Activated naive CD4-positive, alpha-beta T cell treated with anti-CD3 and anti-CD28 coated beads for 36 hours (primary cell): ENCODE data around the gene ETV6. TPM values are rescaled to one million over a fixed set of nuclear protein-coding genes. Genes with fewer than 3 reads are reported as not detected.
A peak's percentile ranks its signal among the peaks of the same experiment; 100 is the strongest.

Source experiments
- CTCF ChIA-PET: fragments of 350-600 bp; sonication (Branson Sonifier 250); formaldehyde crosslinking; loops from one replicate; lab custom pipeline; 2021; ENCODE audit warnings: antibody characterized with exemption; lab: Charles Lee
- DNase-seq: peaks from one replicate; pipeline ENCODE4 v3.0.0-alpha.2; 2020
- H3K27ac Mint-ChIP-seq: one replicate; pipeline ENCODE4 v1.8.0; 2021; ENCODE audit warnings: mild to moderate bottlenecking, mixed read lengths
- H3K27me3 Mint-ChIP-seq: one replicate; pipeline ENCODE4 v1.8.0; 2021; ENCODE audit warnings: low read depth, mixed read lengths
- H3K36me3 Mint-ChIP-seq: one replicate; pipeline ENCODE4 v1.8.0; 2021; ENCODE audit warnings: low read depth, mixed read lengths
- H3K4me1 Mint-ChIP-seq: one replicate; pipeline ENCODE4 v1.8.0; 2021; ENCODE audit warnings: low read depth, mixed read lengths
- H3K4me3 Mint-ChIP-seq: one replicate; pipeline ENCODE4 v1.8.0; 2021; ENCODE audit warnings: mild to moderate bottlenecking, moderate library complexity, mixed read lengths
- H3K9me3 Mint-ChIP-seq: one replicate; pipeline ENCODE4 v1.8.0; 2021; ENCODE audit warnings: mixed read lengths
- intact Hi-C: fragments of 100-400 bp; cut with micrococcal nuclease; formaldehyde crosslinking; loops from one replicate; pipeline ENCODE4 v1.15.1; 2023
- total RNA-seq, 2 experiments: library from RNA; stranded (reverse); gene quantifications; one replicate each; pipeline ENCODE4 v1.2.3, GENCODE V29; 2021

Gene ETV6
- total RNA-seq, 2 experiments from 2014 or later = 48.1 to 48.6 TPM

DNA sequence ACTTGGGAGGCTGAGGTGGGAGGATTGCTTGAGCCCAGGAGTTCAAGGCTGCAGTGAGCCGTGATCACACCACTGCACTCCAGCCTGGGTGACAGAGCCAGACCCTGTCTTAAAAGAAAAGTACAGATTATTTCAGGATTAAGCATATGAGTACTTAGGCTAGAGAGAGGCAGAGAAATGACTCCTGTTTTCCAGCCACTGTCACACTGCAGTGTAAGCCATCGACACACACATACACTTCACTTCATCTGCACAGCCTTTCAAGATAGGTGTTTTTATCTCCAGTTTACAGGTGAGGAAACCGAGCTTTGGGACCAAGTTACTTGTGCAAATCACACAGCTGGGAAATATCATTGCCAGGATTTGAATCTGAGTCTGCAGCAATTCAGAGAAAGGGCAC lies 77.2 kb downstream of the ETV6 start:
- CTCF ChIA-PET = interaction anchor here (0.8 to 2.8 kb wide), 5 partner anchors 36 to 307 kb away, joined by 3 to 11 read pairs (median 4); no protein-coding TSS in a partner anchor
- H3K27me3 Mint-ChIP-seq = no peaks in the 10 kb centered on the region
- intact Hi-C loops = loop anchor here (1.0 to 5.0 kb wide), 2 partner anchors 77 to 86 kb away; partner anchors contain the start of gene ETV6
- H3K9me3 Mint-ChIP-seq = peaks cover 3% of the 10 kb centered on the region
- H3K4me3 Mint-ChIP-seq = peak overlapping the region; percentile 2
- peak overlapping the region; percentile 2 for H3K27ac Mint-ChIP-seq
- H3K4me1 Mint-ChIP-seq = peaks cover 60% of the 10 kb centered on the region
- peak; percentile 29 for DNase-seq
- peaks cover 16% of the 10 kb centered on the region for H3K36me3 Mint-ChIP-seq

DNA sequence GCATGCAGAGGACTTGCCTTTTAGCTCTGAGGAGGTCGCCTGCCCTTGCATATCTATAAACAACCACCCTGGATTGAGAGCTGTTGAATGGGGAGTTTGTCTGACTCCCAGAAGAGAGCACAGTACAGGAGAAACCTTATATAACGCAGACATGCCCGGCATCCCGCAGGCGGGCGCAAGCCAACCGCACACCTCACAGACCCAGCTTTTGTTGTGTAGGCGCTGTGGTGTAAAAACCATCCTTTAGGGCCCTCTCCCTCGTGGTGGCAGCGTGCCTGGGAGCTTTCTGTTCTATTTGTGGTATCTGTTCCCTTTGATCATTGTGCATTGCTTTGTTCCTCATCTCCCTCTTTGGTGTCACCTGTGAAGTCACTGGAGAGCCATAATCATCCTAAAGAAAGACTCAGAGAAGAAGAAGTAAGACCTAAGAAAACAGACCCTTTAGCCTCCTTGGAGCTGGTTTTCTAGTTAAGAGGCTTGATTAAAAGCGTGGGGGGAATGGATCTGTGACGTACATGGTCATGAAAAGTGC lies 77.7 kb downstream of the ETV6 start:
- Mint-ChIP-seq H3K27ac (peak overlapping the region; percentile 2), H3K36me3 (peaks cover 16% of the 10 kb centered on the region)
- intact Hi-C loops = loop anchor here (1.0 to 5.0 kb wide), 2 partner anchors 78 to 85 kb away; partner anchors contain the start of gene ETV6

GRCh38 chr12:11728154-11728755 lies 78.8 kb downstream of the ETV6 start:
- H3K27me3 Mint-ChIP-seq = no peaks in the 10 kb centered on the region
- peaks cover 3% of the 10 kb centered on the region for H3K9me3 Mint-ChIP-seq
- H3K4me3 Mint-ChIP-seq = no peak overlapping the region
- intact Hi-C loops = loop anchor here (5.0 kb wide), 1 partner anchor 84 kb away; no protein-coding TSS in a partner anchor
- peaks cover 76% of the 10 kb centered on the region for H3K4me1 Mint-ChIP-seq
- DNase-seq = no peak
- CTCF ChIA-PET = interaction anchor here (0.7 to 2.8 kb wide), 2 partner anchors 11 to 35 kb away, joined by 3 to 11 read pairs; no protein-coding TSS in a partner anchor
- peaks cover 22% of the 10 kb centered on the region for H3K36me3 Mint-ChIP-seq
- no peak overlapping the region for H3K27ac Mint-ChIP-seq

More for the DNA sequence above, 77.7 kb downstream of the ETV6 start:
- H3K9me3 Mint-ChIP-seq = peaks cover 3% of the 10 kb centered on the region
- CTCF ChIA-PET = interaction anchor here (0.8 to 2.8 kb wide), 6 partner anchors 36 to 306 kb away, joined by 3 to 11 read pairs (median 4); no protein-coding TSS in a partner anchor
- H3K27me3 Mint-ChIP-seq = no peaks in the 10 kb centered on the region
- peaks cover 65% of the 10 kb centered on the region for H3K4me1 Mint-ChIP-seq
- DNase-seq = peak; percentile 79
- peak overlapping the region; percentile 2 for H3K4me3 Mint-ChIP-seq

DNA sequence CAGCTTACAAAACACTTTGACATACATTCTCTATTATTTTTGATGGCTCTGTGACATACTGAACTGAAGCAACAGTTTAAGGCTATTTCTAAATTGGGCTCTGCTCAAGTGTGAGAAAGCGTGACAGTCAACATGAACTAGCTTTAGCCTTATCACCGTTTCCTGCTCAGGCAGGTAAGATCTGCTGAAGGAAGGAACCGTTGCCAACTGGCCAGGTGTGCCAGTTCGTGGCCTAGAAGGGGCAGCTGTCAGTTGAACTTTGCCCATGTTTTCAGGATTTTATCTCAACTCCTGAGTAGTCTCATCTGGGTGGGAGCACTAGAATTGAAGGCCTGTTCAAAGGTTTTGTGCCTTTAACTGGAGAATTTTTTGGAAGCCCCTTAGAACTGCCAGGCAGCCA lies 79.5 kb downstream of the ETV6 start:
- no peak for DNase-seq
- H3K9me3 Mint-ChIP-seq = peaks cover 3% of the 10 kb centered on the region
- peaks cover 81% of the 10 kb centered on the region for H3K4me1 Mint-ChIP-seq
- H3K27me3 Mint-ChIP-seq = no peaks in the 10 kb centered on the region
- CTCF ChIA-PET = no interaction called here
- peak overlapping the region; percentile 33 for H3K27ac Mint-ChIP-seq
- H3K4me3 Mint-ChIP-seq = no peak overlapping the region
- intact Hi-C loops = loop anchor here (5.0 kb wide), 1 partner anchor 83 kb away; no protein-coding TSS in a partner anchor
- H3K36me3 Mint-ChIP-seq = peaks cover 25% of the 10 kb centered on the region

- Mint-ChIP-seq H3K27me3 (no peaks in the 10 kb centered on the region), H3K27ac (peak overlapping the region; percentile 33), H3K4me1 (peaks cover 85% of the 10 kb centered on the region), H3K9me3 (peaks cover 3% of the 10 kb centered on the region), H3K4me3 (no peak overlapping the region), H3K36me3 (peaks cover 22% of the 10 kb centered on the region)
- CTCF ChIA-PET = interaction anchor here (0.6 to 3.0 kb wide), 2 partner anchors 36 to 303 kb away, joined by 4 to 15 read pairs; no protein-coding TSS in a partner anchor
- no peak for DNase-seq
- intact Hi-C loops = loop anchor here (5.0 kb wide), 1 partner anchor 83 kb away; no protein-coding TSS in a partner anchor
Observed at GRCh38 chr12:11729439-11730150, 80.1 kb downstream of the ETV6 start.

- Mint-ChIP-seq H3K27me3 (no peaks in the 10 kb centered on the region), H3K4me3 (no peak overlapping the region), H3K4me1 (peaks cover 86% of the 10 kb centered on the region), H3K27ac (peak overlapping the region; percentile 85), H3K36me3 (peaks cover 21% of the 10 kb centered on the region), H3K9me3 (peaks cover 3% of the 10 kb centered on the region)
- intact Hi-C loops = loop anchor here (1.0 kb wide), 7 partner anchors 27 to 280 kb away; partner anchors contain the start of gene ETV6
- CTCF ChIA-PET = interaction anchor here (0.6 to 3.0 kb wide), 7 partner anchors 29 to 303 kb away, joined by 3 to 15 read pairs (median 4); no protein-coding TSS in a partner anchor
- peak; percentile 27 for DNase-seq
Observed at GRCh38 chr12:11730299-11731041, 81.0 kb downstream of the ETV6 start.

- CTCF ChIA-PET = interaction anchor here (0.9 to 3.0 kb wide), 8 partner anchors 15 to 302 kb away, joined by 3 to 15 read pairs (median 4); no protein-coding TSS in a partner anchor
- H3K27me3 Mint-ChIP-seq = no peaks in the 10 kb centered on the region
- peaks cover 83% of the 10 kb centered on the region for H3K4me1 Mint-ChIP-seq
- H3K9me3 Mint-ChIP-seq = no peaks in the 10 kb centered on the region
- peak overlapping the region; percentile 85 for H3K27ac Mint-ChIP-seq
- peak; percentile 64 for DNase-seq
- intact Hi-C loops = loop anchor here (1.0 kb wide), 7 partner anchors 28 to 279 kb away; partner anchors contain the start of gene ETV6
- H3K36me3 Mint-ChIP-seq = peaks cover 15% of the 10 kb centered on the region
- H3K4me3 Mint-ChIP-seq = peak overlapping the region; percentile 7
Observed at GRCh38 chr12:11731042-11731357, 81.5 kb downstream of the ETV6 start.

DNA sequence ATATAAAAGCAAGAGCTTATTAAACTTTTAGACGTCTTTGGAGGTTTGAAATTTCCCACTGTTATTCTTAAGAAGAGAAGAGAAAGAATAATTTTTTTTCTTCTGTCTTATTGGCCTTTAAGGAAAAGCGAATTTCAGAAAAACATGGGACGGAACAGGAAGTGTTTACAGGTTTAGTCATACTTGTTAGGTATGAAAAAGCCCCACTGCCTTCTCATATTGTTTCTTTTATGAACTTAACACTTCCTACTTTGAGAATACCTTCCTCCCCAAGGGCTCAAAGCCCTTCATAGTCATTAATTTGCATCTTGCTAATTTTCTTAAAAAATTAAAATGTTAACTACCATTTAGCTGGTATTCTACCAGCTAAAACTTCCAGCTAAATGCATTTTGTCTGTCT lies 82.0 kb downstream of the ETV6 start:
- H3K36me3 Mint-ChIP-seq = peaks cover 12% of the 10 kb centered on the region
- no peaks in the 10 kb centered on the region for H3K9me3 Mint-ChIP-seq
- no peak overlapping the region for H3K4me3 Mint-ChIP-seq
- intact Hi-C loops = loop anchor here (1.0 kb wide), 7 partner anchors 28 to 279 kb away; partner anchors contain the start of gene ETV6
- H3K27me3 Mint-ChIP-seq = no peaks in the 10 kb centered on the region
- DNase-seq = no peak
- H3K4me1 Mint-ChIP-seq = peaks cover 79% of the 10 kb centered on the region
- CTCF ChIA-PET = interaction anchor here (0.6 to 3.0 kb wide), 13 partner anchors 13 to 967 kb away, joined by 3 to 15 read pairs (median 4); no protein-coding TSS in a partner anchor
- peak overlapping the region; percentile 85 for H3K27ac Mint-ChIP-seq

DNA sequence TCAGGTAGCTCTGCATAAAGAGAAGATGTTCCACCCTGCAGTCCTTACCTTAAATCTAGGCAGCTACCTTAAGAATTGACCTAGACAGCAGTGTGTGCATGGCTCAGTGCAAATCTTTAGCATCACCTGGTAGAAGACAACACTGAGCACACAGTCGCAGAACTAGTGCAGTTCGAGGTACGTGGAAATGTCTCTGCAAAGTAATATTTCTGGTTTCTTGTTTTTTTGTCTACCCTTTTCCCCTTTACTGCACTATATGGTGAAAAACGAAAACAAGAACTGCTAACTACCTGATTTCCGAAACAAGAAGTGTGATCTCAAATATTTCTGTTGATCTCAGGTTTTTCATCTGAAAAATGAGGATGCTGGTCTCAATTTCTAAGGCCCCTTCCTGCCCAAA lies 82.5 kb downstream of the ETV6 start:
- no peak overlapping the region for H3K4me3 Mint-ChIP-seq
- intact Hi-C loops = no loop called here
- CTCF ChIA-PET = interaction anchor here (0.6 to 3.0 kb wide), 12 partner anchors 12 to 301 kb away, joined by 3 to 15 read pairs (median 4); no protein-coding TSS in a partner anchor
- H3K27me3 Mint-ChIP-seq = no peaks in the 10 kb centered on the region
- H3K9me3 Mint-ChIP-seq = no peaks in the 10 kb centered on the region
- H3K27ac Mint-ChIP-seq = peak overlapping the region; percentile 85
- DNase-seq = no peak
- H3K4me1 Mint-ChIP-seq = peaks cover 76% of the 10 kb centered on the region
- peaks cover 12% of the 10 kb centered on the region for H3K36me3 Mint-ChIP-seq

- peaks cover 12% of the 10 kb centered on the region for H3K36me3 Mint-ChIP-seq
- peak overlapping the region; percentile 85 for H3K27ac Mint-ChIP-seq
- no peak for DNase-seq
- peaks cover 76% of the 10 kb centered on the region for H3K4me1 Mint-ChIP-seq
- no peaks in the 10 kb centered on the region for H3K9me3 Mint-ChIP-seq
- peak overlapping the region; percentile 47 for H3K4me3 Mint-ChIP-seq
- H3K27me3 Mint-ChIP-seq = no peaks in the 10 kb centered on the region
- CTCF ChIA-PET = interaction anchor here (0.9 to 3.0 kb wide), 6 partner anchors 26 to 300 kb away, joined by 3 to 15 read pairs (median 9); no protein-coding TSS in a partner anchor
- intact Hi-C loops = no loop called here
Observed at GRCh38 chr12:11732715-11733114, 83.2 kb downstream of the ETV6 start.

GRCh38 chr12:11734580-11735180 lies 85.2 kb downstream of the ETV6 start:
- Mint-ChIP-seq H3K4me1 (peaks cover 72% of the 10 kb centered on the region), H3K27ac (no peak overlapping the region), H3K27me3 (no peaks in the 10 kb centered on the region), H3K4me3 (no peak overlapping the region), H3K9me3 (no peaks in the 10 kb centered on the region), H3K36me3 (peaks cover 15% of the 10 kb centered on the region)
- DNase-seq = no peak
- intact Hi-C loops = no loop called here
- CTCF ChIA-PET = interaction anchor here (1.1 to 2.0 kb wide), 3 partner anchors 10 to 40 kb away, joined by 3 to 7 read pairs (median 4); no protein-coding TSS in a partner anchor
